HG02610 (cell line): Measurements from ENCODE around the gene FXYD1.

Source experiments
- ATAC-seq: cut with Tn5 transposase; IDR thresholded peaks from one replicate; pipeline ENCODE4 v1.9.1; 2021; ENCODE audit warnings: mild to moderate bottlenecking, moderate library complexity; ENCODE audit not compliant: unreplicated experiment

The FXYD1 gene

GRCh38 chr19:35160629-35161433 is 22.2 kb downstream of the FXYD1 start:
- no peak for ATAC-seq

GRCh38 chr19:35161434-35161743 is 22.8 kb downstream of the FXYD1 start:
- ATAC-seq = no peak

- ATAC-seq = no peak
Measured at GRCh38 chr19:35162471-35163326, 24.1 kb downstream of the FXYD1 start.

GRCh38 chr19:35164418-35164817 is 25.8 kb downstream of the FXYD1 start:
- ATAC-seq = no peak

- no peak for ATAC-seq
Measured at GRCh38 chr19:35165200-35166058, 26.8 kb downstream of the FXYD1 start.

- ATAC-seq = no peak
Measured at GRCh38 chr19:35166100-35167063, 27.8 kb downstream of the FXYD1 start.

GRCh38 chr19:35167251-35168119 is 28.9 kb downstream of the FXYD1 start:
- ATAC-seq = no peak

- no peak for ATAC-seq
Measured at GRCh38 chr19:35168196-35168595, 29.6 kb downstream of the FXYD1 start.

GRCh38 chr19:35169221-35169995 is 30.8 kb downstream of the FXYD1 start:
- no peak for ATAC-seq

- no peak for ATAC-seq
Measured at GRCh38 chr19:35170359-35171061, 31.9 kb downstream of the FXYD1 start.

- no peak for ATAC-seq
Measured at GRCh38 chr19:35171730-35172129, 33.1 kb downstream of the FXYD1 start.

GRCh38 chr19:35174226-35174625 is 35.6 kb downstream of the FXYD1 start:
- no peak for ATAC-seq

- ATAC-seq = no peak
Measured at GRCh38 chr19:35176181-35176570, 37.6 kb downstream of the FXYD1 start.

- ATAC-seq = no peak
Measured at GRCh38 chr19:35177377-35178274, 39.0 kb downstream of the FXYD1 start.

- no peak for ATAC-seq
Measured at GRCh38 chr19:35178701-35179100, 40.1 kb downstream of the FXYD1 start.

GRCh38 chr19:35179830-35180229 is 41.2 kb downstream of the FXYD1 start:
- no peak for ATAC-seq

GRCh38 chr19:35181387-35181786 is 42.8 kb downstream of the FXYD1 start:
- ATAC-seq = no peak
